SH-SY5Y (cell line): ENCODE data around the gene KRT28.

Experiments
- GATA2 ChIP-seq: IDR thresholded peaks from 2 replicates; pipeline ENCODE4 v1.6.1; 2011; ENCODE audit warnings: mild to moderate bottlenecking, low read depth, low read length
- GATA3 ChIP-seq: IDR thresholded peaks from 2 replicates; pipeline ENCODE4 v1.6.1; 2011; ENCODE audit warnings: low read depth, mild to moderate bottlenecking, low read length, moderate library complexity

- TF ChIP-seq GATA2 (no peak), GATA3 (no peak)
Measured at GRCh38 chr17:40813804-40814203, 14.0 kb upstream of the KRT28 start.
